NCI-H748 treated with DMSO at 0.1 percent for 48 hours (cell line): ENCODE data around the gene ZNF141.
"Not testable (repeated sequence)": the region's sequence is repeated elsewhere in the genome, so short reads cannot be mapped to it uniquely, and the experiment has no call there.

Source experiments
- DNase-seq: peaks from one replicate; lab custom pipeline; 2025; lab: John Stamatoyannopoulos, UW

Gene ZNF141

GRCh38 chr4:337143-337931 is at the start of gene ZNF141:
Gene ZNF141 (plus strand): TSS chr4:337814. CDS start chr4:337984, 170 bp downstream.
- peak; percentile 60 for DNase-seq

GRCh38 chr4:288891-289290 is 48.7 kb upstream of the ZNF141 start:
- DNase-seq: no peak

GRCh38 chr4:294732-295131 is 42.9 kb upstream of the ZNF141 start:
- no peak for DNase-seq

- DNase-seq: no peak
Observed at GRCh38 chr4:302381-302780, 35.2 kb upstream of the ZNF141 start.

- not testable (repeated sequence) for DNase-seq
Observed at GRCh38 chr4:304516-304915, 33.1 kb upstream of the ZNF141 start.

GRCh38 chr4:304969-305680 is 32.5 kb upstream of the ZNF141 start, which contains the start of gene ZNF732:
Gene ZNF732 (minus strand): TSS chr4:305474. CDS start chr4:305310, 164 bp downstream.
- DNase-seq: no peak

GRCh38 chr4:306551-306961 is 31.1 kb upstream of the ZNF141 start:
- DNase-seq: no peak

GRCh38 chr4:309807-310206 is 27.8 kb upstream of the ZNF141 start:
- DNase-seq: no peak

- no peak for DNase-seq
Observed at GRCh38 chr4:314296-314903, 23.2 kb upstream of the ZNF141 start.

- DNase-seq: no peak
Observed at GRCh38 chr4:328729-329128, 8.9 kb upstream of the ZNF141 start.

- no peak for DNase-seq
Observed at GRCh38 chr4:335515-335914, 2.1 kb upstream of the ZNF141 start.

GRCh38 chr4:336099-336892 is 1.3 kb upstream of the ZNF141 start:
- no peak for DNase-seq

- no peak for DNase-seq
Observed at GRCh38 chr4:336893-337142, 796 bp upstream of the ZNF141 start.

- no peak for DNase-seq
Observed at GRCh38 chr4:337932-338758, 531 bp downstream of the ZNF141 start.

GRCh38 chr4:338759-339097 is 1.1 kb downstream of the ZNF141 start:
- no peak for DNase-seq

GRCh38 chr4:340011-340410 is 2.4 kb downstream of the ZNF141 start:
- DNase-seq: no peak

GRCh38 chr4:373062-373839 is 35.6 kb downstream of the ZNF141 start:
- no peak for DNase-seq

- no peak for DNase-seq
Observed at GRCh38 chr4:374298-375160, 36.9 kb downstream of the ZNF141 start.

GRCh38 chr4:384311-385010 is 46.8 kb downstream of the ZNF141 start:
- DNase-seq: no peak
